ENCODE measurements around the gene FOLR3. TPM values are rescaled to one million over a fixed set of nuclear protein-coding genes. Genes with fewer than 3 reads are reported as not detected.
A peak's percentile ranks its signal among the peaks of the same experiment; 100 is the strongest.
"Not testable (repeated sequence)": the region's sequence is repeated elsewhere in the genome, so short reads cannot be mapped to it uniquely, and the experiment has no call there.

Gene FOLR3
- total RNA-seq, 1 donor from 2014 or later: 29.0 TPM

DNA sequence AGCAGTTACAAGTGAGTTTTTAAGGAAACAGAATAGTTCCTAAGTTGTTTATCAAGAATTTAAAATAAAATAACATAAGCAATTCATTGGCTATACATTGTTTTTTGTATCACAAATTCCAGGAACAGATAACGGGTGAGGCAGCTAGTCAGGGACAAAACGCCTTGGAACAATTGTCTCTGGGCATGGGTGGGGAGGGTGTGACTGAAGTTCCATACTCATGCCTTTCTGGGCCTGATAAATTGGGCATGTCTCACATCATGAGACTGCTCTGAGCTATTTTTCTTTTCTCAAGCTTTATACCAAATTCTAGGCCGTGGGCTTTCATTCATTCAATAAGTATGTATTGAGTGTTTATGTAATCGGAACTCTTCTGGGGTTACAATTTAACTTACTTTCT is 21.6 kb downstream of the FOLR3 start:
- ATAC-seq (no peak), DNase-seq (no peak)
- Histone ChIP-seq H3K9me3 (no peaks in the 10 kb centered on the region), H3K27ac (no peak overlapping the region), H3K4me1 (no peaks in the 10 kb centered on the region), H3K36me3 (no peaks in the 10 kb centered on the region), H3K4me3 (no peak overlapping the region), H3K27me3 (no peaks in the 10 kb centered on the region)
- intact Hi-C loops (cut with DNase I): no loop called here
- TF ChIP-seq, protein P1, sequence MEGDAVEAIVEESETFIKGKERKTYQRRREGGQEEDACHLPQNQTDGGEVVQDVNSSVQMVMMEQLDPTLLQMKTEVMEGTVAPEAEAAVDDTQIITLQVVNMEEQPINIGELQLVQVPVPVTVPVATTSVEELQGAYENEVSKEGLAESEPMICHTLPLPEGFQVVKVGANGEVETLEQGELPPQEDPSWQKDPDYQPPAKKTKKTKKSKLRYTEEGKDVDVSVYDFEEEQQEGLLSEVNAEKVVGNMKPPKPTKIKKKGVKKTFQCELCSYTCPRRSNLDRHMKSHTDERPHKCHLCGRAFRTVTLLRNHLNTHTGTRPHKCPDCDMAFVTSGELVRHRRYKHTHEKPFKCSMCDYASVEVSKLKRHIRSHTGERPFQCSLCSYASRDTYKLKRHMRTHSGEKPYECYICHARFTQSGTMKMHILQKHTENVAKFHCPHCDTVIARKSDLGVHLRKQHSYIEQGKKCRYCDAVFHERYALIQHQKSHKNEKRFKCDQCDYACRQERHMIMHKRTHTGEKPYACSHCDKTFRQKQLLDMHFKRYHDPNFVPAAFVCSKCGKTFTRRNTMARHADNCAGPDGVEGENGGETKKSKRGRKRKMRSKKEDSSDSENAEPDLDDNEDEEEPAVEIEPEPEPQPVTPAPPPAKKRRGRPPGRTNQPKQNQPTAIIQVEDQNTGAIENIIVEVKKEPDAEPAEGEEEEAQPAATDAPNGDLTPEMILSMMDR (IDR thresholded peaks at IDR 0.05): no peak

DNA sequence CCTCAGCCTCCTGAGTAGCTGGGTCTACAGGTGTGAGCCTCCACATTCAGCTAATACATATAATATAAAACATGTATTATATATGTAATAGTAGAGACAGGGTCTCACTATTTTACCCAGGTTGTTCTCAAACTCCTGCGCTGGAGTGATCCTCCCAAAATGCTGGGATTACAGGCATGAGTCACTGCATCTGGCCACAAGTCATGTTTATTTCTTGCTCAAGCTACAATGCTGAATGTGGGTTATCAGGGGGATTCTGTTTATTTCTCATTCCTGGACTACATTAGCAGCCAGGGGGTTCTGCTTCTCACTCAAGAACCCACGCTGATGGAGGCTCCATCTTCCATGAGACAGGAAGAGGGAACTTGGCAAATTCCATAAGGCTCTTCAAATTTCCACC is 24.8 kb downstream of the FOLR3 start:
- DNase-seq (no peak), ATAC-seq (no peak)
- Histone ChIP-seq H3K27me3 (no peaks in the 10 kb centered on the region), H3K27ac (no peak overlapping the region), H3K4me3 (no peak overlapping the region), H3K36me3 (no peaks in the 10 kb centered on the region), H3K4me1 (no peaks in the 10 kb centered on the region), H3K9me3 (no peaks in the 10 kb centered on the region)
- TF ChIP-seq, protein P1 (IDR thresholded peaks at IDR 0.05): no peak
- intact Hi-C loops (cut with DNase I): no loop called here

DNA sequence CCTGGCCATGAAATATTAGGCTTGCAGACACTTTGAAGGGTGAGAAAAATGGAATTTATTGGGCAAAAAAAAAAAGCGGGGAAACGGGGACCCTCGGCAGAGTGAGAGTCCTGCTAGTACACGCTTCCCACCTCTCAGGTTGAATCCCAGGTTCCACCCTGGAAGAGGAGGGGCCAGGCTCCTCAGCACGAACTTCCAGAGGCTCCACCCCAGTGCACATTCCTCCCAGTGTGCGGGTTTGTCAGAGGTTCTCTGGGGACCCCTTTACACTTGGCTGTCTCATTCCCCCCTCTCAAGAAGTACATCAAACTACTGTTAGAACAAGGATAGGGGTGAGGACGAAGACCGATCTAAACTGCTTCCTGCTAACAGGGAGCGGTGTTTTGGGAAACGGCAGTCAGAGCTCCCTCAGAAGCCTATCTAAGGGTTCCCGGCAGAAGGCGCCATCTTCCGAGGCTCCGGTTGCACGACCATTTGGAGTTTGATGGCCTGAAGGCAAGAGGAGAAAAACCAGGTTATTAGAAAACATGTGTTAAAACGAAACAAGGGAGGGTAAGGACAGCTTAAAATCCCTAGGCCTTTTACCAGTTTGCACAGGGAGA is 27.5 kb downstream of the FOLR3 start:
- TF ChIP-seq, protein P1 (IDR thresholded peaks at IDR 0.05): no peak
- Histone ChIP-seq H3K27ac (no peak overlapping the region), H3K4me1 (no peaks in the 10 kb centered on the region), H3K4me3 (no peak overlapping the region), H3K36me3 (no peaks in the 10 kb centered on the region), H3K9me3 (no peaks in the 10 kb centered on the region), H3K27me3 (no peaks in the 10 kb centered on the region)
- intact Hi-C loops (cut with DNase I): no loop called here
- ATAC-seq (no peak), DNase-seq (no peak)

DNA sequence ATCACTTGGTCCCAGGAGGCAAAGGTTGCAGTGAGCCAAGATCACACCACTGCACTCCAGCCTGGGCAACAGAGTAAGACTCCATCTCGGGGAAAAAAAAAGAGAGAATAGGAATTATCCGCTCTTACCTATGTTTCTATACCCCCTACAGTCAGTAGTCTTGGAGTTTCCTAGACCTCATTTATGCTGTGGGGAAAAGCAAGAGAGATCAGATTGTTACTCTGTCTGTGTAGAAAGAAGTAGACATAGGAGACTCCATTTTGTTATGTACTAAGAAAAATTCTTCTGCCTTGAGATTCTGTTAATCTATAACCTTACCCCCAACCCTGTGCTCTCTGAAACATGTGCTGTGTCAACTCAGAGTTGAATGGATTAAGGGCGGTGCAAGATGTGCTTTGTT is 28.7 kb downstream of the FOLR3 start:
- DNase-seq; H3K9me3 ChIP-seq; H3K27ac ChIP-seq; H3K4me3 ChIP-seq; H3K4me1 ChIP-seq; H3K36me3 ChIP-seq; intact Hi-C loops (cut with DNase I); ATAC-seq; H3K27me3 ChIP-seq: not testable (repeated sequence)

DNA sequence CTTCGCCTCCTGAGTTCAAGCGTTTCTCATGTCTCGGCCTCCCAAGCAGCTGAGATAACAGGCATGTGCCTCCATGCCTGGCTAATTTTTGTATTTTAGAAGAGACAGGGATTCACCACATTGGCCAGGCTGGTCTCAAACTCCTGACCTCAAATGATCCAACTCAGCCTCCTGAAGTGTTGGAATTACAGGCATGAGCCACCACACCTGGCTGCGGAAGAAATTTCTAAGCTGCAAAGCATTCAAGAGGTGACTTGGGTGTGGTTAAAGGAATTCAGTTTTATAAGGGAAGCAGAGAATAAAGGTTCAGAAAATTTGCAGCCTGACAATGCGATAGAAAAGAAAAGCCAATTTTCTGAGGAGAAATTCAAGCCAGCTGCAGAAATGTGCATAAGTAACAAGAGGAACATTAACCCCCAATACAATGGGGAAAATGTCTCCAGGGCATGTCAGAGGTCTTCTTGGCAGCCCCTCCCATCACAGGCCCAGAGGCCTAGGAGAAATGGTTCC is 33.6 kb downstream of the FOLR3 start:
- intact Hi-C loops (cut with DNase I); DNase-seq; H3K27me3 ChIP-seq; H3K4me3 ChIP-seq; H3K4me1 ChIP-seq; H3K27ac ChIP-seq; H3K9me3 ChIP-seq; H3K36me3 ChIP-seq: not testable (repeated sequence)
- ATAC-seq: peak; percentile 49

DNA sequence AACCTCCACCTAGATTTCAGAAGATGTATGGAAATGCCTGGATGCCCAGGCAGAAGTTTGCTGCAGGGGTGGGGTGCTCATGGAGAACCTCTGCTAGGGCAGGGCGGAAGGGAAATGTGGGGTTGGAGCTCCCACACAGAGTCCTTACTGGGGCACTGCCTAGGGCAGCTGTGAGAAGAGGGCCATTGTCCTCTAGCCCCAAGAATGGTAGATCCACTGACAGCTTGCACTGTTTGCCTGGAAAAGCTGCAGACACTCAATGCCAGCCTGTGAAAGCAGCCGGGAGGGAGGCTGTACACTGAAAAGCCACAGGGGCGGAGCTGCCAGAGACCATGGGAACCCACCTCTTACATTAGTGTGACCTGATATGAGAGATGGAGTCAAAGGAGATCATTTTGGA is 34.2 kb downstream of the FOLR3 start:
- H3K27ac ChIP-seq; DNase-seq; H3K4me3 ChIP-seq; H3K9me3 ChIP-seq; intact Hi-C loops (cut with DNase I); H3K27me3 ChIP-seq; ATAC-seq; H3K4me1 ChIP-seq; H3K36me3 ChIP-seq: not testable (repeated sequence)

DNA sequence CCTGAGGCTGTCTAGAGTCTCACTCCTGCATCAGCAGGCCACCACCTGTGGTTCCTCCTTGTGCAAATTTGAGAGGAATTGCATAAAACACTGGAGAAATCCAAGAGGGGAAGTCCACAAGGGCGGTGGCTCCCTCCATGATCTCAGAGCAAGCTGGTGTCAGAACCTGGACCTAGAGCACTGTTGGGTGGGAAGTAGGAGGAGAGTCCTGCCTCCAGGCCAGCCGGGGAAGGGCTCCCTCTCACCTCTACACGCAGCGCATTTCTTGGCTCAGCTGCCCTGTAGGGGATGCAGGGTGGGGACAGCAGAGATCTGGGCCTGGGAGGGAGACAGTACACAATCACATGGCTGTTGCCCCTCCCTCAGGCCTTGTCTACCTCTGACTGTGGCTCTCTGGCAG is 36.5 kb downstream of the FOLR3 start:
- intact Hi-C loops (cut with DNase I): not testable (repeated sequence)

DNA sequence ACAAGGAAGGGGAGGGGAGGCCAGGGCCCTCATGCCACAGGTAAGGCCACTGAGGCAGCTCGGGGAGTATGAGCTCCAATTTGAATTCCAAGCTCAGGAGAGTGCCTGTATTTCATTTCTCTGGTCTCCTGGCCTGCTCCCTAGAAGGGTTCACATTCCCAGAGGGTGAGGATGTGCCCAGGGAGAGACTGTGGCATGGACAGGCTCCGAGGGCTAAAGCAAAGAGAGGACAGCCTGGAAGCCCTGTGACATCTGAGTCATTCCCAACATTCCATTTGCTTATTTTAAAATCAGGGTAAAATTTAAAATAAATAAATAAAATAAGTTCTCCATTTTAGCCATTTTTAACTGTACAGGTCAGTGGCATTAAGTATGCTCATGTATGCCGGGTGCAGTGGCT is 37.8 kb downstream of the FOLR3 start:
- Histone ChIP-seq H3K27me3 (no peaks in the 10 kb centered on the region), H3K9me3 (no peaks in the 10 kb centered on the region), H3K4me1 (no peaks in the 10 kb centered on the region), H3K27ac (no peak overlapping the region), H3K4me3 (no peak overlapping the region), H3K36me3 (no peaks in the 10 kb centered on the region)
- TF ChIP-seq, protein P1 (IDR thresholded peaks at IDR 0.05): no peak
- intact Hi-C loops (cut with DNase I): no loop called here
- ATAC-seq (no peak), DNase-seq (no peak)

More for the DNA sequence above, 36.5 kb downstream of the FOLR3 start:
- not testable (repeated sequence) for H3K27ac ChIP-seq, H3K4me3 ChIP-seq, H3K27me3 ChIP-seq, H3K9me3 ChIP-seq, H3K4me1 ChIP-seq, H3K36me3 ChIP-seq, DNase-seq
- ATAC-seq: peak; percentile 75
